Activated CD4-positive, CD25-positive, alpha-beta regulatory T cell treated with anti-CD3 and anti-CD28 coated beads, Interleukin-2, amount 50 U/mL, for 16 hours (primary cell): Measurements from ENCODE around the gene ZNF770.

ENCODE experiments used
- DNase-seq: peaks from one replicate; pipeline ENCODE4 v3.0.0-alpha.2; 2020; ENCODE audit warnings: low read depth, low spot score

Gene ZNF770, protein sequence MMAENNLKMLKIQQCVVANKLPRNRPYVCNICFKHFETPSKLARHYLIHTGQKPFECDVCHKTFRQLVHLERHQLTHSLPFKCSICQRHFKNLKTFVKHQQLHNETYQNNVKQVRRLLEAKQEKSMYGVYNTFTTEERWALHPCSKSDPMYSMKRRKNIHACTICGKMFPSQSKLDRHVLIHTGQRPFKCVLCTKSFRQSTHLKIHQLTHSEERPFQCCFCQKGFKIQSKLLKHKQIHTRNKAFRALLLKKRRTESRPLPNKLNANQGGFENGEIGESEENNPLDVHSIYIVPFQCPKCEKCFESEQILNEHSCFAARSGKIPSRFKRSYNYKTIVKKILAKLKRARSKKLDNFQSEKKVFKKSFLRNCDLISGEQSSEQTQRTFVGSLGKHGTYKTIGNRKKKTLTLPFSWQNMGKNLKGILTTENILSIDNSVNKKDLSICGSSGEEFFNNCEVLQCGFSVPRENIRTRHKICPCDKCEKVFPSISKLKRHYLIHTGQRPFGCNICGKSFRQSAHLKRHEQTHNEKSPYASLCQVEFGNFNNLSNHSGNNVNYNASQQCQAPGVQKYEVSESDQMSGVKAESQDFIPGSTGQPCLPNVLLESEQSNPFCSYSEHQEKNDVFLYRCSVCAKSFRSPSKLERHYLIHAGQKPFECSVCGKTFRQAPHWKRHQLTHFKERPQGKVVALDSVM

DNA sequence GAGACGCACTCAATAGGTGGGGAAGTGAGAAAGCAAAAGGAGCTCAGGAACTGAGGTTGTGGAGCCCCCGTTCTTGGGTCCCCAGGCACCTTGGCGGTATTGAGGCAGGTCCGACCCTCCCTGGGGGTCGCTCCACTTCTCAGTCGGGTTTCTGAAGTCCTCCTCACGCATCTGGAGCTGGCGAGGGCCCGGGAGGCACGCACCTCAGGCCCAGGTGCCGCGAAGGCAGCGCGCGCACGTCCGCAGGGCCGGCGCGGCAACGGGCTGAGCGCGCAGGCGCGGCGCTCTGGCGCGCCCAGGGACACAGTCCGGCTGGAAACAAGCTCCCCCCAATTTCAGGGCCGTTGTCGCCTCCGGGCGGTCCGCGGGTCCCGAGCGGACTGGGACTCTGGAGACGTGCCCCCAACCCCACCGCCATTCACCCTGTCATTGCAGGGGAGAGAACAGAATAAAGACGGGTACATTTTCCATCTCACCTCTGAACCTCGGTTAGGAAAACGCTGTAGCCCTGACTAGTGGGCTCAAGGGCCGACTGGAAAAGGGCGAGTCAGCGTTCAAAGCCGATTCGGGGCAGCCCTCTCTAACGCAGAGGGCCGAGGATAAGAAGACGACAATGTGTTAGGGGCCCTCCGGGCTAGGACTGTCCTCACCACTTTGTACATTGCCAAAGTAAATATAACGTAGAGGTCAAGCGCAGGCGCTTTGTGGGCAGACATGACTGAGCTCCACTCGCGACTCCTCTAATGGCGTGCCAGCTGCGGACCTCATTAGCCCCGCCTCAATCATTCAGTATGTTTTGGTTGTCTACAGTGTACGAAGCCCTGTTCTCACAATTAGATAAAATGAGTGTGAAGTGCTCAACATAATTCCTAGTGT lies at the start of gene ZNF770:
Gene ZNF770, minus strand, starts transcription at position 261 of the 876 bp plus-strand sequence. CDS start 4,853 bp downstream, outside the sequence.
- DNase-seq = peak; percentile 62

DNA sequence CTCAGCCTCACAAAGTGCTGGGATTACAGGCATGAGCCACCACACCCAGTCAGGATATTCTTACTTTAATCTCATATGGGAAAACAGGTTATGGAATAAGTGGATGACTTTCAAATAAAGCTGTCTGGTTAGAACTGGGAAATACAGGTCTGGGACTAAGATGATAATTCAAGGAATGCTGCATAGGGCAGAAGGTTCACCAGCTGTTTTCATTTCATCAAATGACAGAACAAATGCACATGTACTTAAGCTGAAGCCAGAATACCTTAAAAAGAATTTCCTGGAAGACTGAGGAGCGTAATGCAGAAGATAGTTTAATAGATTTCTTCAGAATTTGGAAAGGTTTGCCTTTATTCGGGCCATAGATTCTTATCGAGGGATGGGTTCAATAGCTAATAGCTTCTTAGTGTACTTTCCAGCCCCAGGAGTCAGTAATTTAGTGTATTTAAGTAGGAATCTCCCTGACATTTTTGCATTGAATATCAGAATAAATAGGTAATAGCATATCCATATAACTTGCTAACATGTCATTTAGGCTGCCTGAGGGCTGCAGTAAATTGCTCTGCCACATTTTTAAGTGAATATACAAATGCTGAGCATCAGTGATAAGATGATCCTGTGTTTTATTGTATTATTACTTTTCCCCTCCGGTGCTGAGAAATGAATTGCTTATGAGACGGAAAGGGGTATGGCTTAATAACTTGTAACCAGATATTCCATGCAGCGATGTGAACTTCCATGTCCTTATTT lies 40.3 kb upstream of the ZNF770 start:
- no peak for DNase-seq

DNA sequence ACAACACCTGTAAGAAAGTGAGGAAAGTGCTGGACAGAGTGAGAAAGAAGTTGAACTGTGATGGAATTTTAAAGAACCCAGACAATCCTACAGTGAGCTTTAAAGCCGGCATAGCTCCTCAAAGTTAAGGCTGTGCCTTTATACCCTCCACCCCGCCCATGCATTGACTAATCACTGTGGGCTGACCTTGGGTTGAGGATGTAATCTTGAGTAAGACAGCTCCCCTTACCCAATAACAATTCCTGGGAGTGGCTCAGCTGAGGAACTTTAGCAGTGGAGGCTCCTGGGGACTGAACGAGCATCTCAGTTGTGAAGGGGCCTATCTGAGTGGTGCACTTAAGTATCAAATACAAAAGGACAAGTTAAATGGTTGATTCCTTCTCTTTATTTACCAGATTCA lies 35.7 kb upstream of the ZNF770 start:
- DNase-seq = no peak

DNA sequence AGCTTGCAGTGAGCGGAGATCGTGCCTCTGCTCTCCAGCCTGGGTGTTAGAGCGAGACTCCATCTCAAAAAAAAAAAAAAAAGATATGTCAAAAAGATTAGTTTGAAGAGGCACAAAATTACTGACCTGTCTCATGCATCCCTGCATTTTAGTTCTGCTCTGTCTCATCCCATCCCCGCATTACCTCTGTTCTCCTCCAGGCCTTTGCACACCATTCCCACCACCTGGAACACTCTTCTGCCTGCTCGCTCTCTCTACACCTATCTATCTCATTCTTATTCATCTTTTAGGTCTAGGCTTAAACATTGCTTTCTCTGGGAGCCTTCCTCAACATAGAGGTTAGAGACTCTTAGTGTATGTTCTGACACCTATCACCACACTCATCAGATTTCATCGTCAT lies 32.9 kb upstream of the ZNF770 start:
- no peak for DNase-seq

DNA sequence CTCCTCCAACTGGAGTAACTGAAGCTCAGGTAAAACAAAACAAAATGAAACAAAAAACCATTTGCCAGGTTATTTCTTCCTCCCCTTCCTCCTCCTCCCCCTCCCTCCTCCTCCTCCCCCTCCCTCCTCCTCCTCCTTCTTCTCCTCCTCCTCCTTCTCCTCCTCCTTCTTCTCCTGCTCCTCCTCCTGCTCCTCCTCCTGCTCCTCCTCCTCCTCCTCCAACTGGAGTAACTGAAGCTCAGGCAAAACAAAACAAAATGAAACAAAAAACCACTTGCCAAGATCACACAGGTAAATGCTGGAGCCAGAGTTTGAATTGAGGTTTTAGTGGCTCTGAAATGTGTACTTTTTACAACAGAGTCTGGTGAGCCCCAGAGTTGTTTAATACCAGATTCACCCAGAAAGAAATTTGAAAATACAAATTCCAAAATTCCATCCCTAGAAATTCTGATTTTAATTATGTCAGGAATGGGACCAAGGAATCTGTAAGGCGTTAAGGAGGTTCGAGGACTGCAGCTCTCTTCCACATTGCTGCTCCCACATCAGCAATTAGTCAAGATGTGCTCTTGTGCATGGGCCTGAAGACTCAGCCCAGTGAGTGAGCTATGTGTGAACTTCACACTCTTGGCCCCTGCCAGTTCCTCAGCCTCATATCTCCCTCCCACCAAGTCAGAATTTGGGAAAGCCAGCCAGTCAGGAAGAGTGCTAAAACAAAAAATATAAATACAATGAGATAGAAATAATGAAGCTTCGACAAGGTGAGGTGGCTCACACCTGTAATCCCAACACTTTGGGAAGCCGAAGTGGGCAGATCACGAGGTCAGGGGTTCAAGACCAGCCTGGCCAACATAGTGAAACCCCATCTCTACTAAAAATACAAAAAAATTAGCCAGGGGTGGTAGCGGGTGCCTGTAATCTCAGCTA lies 31.6 kb upstream of the ZNF770 start:
- no peak for DNase-seq

DNA sequence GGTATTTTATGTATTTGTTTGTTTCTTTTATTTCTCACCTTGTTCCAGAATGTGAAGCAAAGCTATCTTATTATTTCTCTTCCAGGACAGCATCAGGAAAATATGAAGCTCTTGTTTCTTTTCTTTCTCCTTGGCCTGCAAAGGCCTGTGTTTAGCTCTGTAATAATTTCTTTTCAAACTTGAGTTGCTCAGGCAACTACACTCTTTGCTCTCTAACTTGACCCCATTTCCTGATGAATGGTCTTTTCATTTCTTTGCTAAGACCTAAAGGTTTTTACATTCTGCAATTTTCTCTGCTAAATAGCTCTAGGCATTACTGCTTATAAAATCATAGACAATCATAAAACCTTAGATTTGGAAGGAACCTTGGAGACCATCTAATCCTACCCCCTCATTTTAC lies 26.2 kb upstream of the ZNF770 start:
- no peak for DNase-seq

DNA sequence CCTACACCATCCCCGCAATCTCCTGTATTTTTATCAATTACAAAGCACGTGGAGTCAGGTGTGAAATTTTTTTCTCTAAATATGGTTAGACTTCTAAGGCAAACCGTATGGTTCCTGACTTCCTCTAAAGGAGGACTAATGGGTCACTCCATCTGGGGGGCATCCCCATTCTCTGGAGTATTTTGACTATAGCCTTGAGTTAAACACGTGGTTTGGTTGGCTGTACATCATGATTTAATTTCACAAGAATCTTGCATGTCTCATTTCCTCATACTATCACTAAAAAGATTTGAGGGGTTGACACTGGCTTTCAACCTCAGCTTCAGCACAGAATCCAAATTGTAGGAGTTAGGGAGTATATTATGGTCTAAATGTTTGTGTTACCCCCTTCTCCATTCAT lies 25.3 kb upstream of the ZNF770 start:
- DNase-seq = no peak

DNA sequence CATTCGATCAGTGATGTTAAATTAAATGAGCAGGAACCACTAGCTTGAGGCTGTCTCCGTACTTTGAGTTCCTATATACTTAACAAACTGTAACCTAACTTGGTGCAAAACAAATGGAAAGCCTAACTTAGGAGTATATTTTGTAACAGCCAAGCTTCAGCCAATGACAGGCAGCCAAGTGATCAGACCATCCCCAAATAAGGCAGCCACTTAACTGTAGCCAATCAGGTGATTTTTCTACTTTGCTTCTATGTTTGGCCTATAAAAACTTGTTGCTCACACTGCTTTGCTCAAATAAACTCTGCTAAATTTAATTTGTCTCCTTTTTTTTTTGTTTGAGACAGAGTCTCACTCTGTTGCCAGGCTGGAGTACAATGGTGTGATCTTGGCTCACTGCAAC lies 19.3 kb upstream of the ZNF770 start:
- DNase-seq = no peak

DNA sequence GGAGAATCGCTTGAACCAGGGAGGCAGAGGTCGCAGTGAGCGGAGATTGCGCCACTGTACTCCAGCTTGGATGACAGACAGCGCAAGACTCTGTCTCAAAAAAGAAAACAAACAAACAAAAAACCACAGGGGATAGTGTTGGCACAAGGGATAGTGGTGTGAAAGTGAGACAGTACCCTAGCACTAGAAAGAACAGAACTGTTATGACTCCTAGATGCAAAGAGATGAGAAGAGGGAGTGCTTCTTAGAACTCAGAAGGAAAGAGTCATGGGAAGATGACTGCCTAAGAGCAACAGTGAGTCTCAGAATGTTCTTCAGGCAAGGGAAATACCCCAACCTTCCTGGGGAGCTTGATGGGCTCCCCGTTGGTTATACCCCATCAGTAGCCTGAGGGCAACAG lies 17.8 kb upstream of the ZNF770 start:
- DNase-seq = no peak

DNA sequence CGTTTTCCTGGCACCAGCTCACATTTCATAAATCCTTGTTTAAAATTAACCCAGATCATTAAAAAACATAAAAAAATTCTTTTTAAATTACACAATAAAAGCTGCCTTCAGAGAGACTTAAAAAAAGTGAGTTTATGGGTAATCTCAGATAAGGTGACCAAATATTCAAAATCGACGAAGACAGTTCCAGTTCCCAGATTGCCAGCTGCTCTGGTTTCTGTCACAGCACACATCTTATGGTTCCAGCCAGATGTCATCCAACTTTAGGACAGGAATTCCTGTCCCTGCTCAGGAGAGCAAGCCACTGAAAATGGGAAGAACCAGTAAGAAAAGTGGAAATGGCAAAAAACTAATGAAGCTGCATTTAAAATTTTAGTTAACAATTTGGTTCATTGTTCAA lies 15.8 kb upstream of the ZNF770 start:
- DNase-seq = no peak

DNA sequence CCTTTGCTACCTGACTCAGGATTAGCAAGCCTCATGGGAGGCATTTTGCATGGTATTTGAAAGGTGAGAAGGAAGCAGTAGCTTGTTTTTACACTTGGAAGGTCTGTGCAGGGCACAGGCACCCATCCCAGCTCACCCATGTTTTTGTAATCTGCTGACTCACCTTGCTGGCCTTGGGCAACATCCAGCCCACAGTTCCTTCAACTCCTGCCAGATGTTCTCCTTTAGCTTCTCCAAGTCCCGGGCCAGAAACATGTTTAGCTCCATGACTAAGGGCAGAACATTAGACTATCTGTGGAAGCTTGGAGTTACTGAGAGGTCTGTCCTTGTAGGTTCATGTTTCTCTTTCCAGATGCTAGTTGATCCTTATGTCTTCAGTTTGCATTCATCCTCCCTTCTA lies 12.4 kb upstream of the ZNF770 start:
- DNase-seq = no peak

DNA sequence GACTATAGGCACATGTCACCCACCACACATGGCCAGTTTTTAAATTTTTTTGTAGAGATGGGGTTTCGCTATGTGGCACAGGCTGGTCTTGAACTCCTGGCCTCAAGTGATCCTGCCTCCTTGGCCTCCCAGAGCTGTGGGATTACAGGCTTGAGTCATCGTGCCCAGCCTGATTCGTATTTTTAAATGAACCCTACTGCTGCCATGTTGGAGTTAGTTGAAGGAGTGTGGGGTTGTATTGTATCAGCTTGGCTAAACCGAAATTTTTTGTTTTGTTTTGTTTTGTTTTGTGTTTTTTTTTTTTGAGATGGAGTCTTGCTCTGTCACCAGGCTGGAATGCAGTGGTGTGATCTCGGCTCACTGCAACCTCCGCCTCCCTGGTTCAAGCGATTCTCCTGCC lies 11.8 kb upstream of the ZNF770 start:
- DNase-seq = no peak

DNA sequence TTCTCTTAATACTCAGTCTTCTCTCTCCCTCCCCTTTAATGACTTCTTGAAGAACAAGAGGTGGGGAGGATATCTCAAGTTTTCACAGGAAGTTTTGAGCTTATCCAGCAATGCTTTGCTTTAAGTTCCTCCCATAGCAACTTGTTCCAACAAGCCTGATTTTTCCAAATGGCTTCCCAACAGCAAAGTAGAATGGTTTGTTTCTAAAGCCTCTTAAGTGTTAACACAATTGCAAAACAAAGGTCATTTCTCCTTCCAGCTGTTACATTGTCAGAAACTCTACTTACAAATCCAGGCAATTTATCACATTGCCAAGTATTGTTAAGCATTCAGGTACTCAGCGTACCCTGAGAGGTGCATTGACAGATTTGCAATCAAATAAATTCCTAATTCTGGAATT lies 6.8 kb upstream of the ZNF770 start:
- no peak for DNase-seq

DNA sequence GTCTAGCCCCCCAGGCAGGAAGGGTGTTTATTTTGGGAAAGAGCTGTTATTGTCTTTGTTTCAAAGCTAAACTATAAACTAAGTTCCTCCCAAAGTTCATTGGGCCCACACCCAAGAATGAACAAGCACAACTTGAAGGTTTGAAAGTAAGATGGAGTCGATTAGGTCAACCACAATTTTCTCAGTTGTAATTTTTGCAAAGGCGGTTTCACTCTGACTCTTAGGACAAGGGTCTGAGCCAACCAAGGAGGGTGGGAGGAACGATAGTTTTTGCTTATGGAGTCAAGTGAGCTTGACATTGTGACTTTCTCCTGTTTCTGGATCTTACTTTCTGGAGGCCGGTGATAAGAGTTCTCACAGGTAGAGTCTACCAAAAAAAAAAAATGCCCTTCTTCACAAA lies 5.8 kb upstream of the ZNF770 start:
- DNase-seq = no peak

DNA sequence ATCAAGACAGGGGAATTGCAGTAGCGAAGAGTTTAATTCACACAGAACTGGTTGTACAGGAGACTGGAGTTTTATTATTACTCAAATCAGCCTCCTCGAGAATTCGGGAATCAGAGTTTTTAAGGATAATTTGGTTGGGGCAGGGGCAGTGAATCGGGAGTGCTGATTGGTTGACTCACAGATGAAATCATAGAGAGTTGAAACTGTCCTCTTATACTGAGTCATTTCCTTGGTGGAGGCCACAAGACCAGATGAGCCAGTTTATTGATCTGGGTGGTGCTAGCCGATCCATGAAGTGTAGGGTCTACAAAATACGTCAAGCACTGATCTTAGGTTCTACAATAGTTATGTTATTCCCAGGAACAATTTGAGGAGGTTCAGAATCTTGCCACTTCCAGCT lies 5.3 kb upstream of the ZNF770 start:
- DNase-seq = no peak

DNA sequence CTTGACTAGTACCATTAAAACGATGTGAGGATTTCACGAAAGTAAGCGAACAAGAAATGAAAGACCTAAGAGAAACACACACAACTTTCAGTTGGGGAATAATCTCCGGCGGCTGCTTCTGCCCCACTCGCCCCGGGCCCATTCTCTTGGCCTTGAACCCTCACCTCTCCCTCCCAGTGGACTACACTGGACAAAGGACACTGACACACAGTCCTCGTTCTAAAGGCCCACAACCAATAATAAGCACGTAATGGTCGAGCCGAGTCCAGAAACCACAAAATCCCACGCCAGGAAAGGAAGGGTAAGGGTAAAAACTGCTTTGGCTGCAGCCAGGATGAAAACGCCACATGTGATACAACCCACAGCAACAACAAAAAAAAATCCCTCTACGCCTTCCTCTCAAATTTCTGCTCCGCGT lies 469 bp downstream of the ZNF770 start:
- DNase-seq = no peak

DNA sequence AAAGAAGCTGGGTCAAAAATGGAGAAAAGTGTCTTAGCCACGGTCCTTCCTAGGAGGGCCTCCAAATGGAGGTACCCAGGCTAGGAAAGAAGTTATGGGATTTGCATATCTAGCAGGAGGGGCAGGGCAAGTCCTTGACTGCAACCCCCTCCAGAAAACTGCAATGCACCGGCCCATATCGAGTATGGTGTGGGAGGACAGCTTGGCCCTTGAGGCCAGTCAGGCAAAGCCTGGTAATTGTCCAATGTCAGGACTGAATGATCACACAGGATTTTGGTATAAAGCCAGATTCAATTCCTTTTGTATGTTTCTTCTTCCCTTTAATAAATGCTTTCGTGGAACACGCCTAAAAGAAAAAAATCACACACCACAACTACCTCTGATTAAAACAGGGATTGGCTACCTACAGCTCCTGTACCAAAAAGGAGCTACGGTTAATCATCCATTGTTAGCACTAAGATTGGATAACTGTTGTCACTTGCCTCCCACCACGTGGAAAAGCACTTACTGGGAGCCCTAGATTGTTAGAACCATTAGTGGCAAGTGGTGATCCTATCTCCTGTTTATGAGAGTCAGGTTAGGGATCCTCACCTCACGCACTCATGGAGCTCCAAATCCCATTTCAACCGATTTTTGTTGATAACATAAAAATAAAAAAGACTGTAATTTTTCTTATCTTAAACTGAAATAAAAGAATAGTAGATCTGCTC lies 1.2 kb downstream of the ZNF770 start:
- DNase-seq = no peak

DNA sequence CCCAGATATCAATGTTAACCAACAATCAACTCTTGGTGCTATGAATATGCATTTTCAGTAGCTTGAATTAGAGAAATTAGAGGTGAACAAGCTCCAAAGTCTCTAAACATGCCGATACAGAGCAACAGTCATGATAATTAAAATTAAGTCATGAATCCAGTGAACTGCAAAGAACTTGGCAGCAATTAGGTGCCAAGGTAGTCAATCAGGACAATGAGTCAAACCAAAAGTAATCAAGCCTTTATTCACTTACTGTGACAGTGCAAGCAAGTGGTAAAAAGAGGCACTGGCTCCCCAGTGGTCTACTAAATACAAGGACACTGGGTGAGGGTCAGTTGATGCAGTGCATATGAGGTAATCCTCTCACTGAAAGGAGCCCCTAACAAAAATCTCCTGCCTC lies 1.8 kb downstream of the ZNF770 start:
- DNase-seq = no peak

DNA sequence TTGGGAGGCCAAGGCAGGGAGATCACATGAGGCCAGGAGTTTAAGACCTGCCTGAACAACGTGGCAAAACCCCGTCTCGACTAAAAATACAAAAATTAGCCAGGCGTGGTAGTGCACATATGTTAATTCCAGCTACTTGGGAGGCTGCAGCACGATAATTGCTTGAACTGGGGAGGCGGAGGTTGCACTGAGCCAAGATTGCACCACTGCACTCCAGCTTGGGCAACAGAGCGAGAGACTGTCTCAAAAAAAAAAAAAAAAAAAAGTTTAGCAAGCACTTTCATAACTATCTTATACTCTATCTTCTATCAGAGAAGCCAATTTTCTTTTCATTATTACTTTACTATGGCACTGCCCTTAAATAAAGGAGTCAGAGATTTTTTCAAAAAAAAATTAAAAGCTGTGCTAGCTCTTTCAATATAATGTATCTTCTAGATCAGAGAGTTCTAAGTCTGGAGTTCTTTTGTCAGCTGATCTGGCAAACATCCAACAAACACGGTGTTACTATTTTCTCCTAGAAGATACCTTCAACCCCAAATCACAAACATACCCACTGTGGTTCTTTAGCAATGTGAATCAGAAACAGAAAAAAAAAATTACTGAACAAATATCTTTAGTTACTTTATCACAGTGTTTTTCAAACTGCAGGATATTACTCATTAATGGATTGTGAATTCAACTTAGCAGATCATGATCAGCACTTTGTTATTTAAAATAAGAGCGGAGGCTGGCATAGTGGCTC lies 3.0 kb downstream of the ZNF770 start:
- DNase-seq = no peak
